ENCODE results near the gene HOMEZ.

Gene HOMEZ

GRCh38 chr14:23307687-23308644, 22.0 kb upstream of the HOMEZ start:
- no peak for DNase-seq

GRCh38 chr14:23307146-23307530, 21.2 kb upstream of the HOMEZ start:
- DNase-seq: no peak

- DNase-seq: peak; percentile 76 to 77
These were observed 20.6 kb upstream of the HOMEZ start, which contains the start of gene BCL2L2 for GRCh38 chr14:23306412-23307145. Gene BCL2L2, plus strand, starts transcription at chr14:23306833. Its CDS starts 935 bp downstream, at chr14:23307768.

- peak; percentile 56 to 60 for DNase-seq
These were observed 16.6 kb upstream of the HOMEZ start, which contains the start of gene PPP1R3E for GRCh38 chr14:23302290-23303225. Gene PPP1R3E, minus strand, starts transcription at chr14:23302859. Its CDS starts 283 bp downstream, at chr14:23302576.

GRCh38 chr14:23301969-23302289, 16.0 kb upstream of the HOMEZ start:
- DNase-seq: peak in 1 of 2 experiments; percentile 72

- DNase-seq: peak; percentile 94 to 98
These were observed 15.5 kb upstream of the HOMEZ start for GRCh38 chr14:23301288-23301968.

GRCh38 chr14:23300687-23301223, 14.8 kb upstream of the HOMEZ start:
- DNase-seq: no peak

GRCh38 chr14:23299986-23300686, 14.2 kb upstream of the HOMEZ start:
- no peak for DNase-seq

- no peak for DNase-seq
These were observed 13.5 kb upstream of the HOMEZ start for GRCh38 chr14:23299211-23299957.

GRCh38 chr14:23297611-23298277, 11.8 kb upstream of the HOMEZ start:
- no peak for DNase-seq

- DNase-seq: no peak
These were observed 11.2 kb upstream of the HOMEZ start for GRCh38 chr14:23297096-23297495.

GRCh38 chr14:23296012-23296777, 10.3 kb upstream of the HOMEZ start:
- no peak for DNase-seq

GRCh38 chr14:23294734-23295561, 9.0 kb upstream of the HOMEZ start:
- peak; percentile 13 to 32 for DNase-seq

- no peak for DNase-seq
These were observed 1.1 kb upstream of the HOMEZ start for GRCh38 chr14:23286902-23287479.

GRCh38 chr14:23285530-23286019, 357 bp downstream of the HOMEZ start:
- DNase-seq: no peak

GRCh38 chr14:23284654-23285529, 1.0 kb downstream of the HOMEZ start:
- peak in 1 of 2 experiments; percentile 17 for DNase-seq
